Body of pancreas (tissue), 4 donors: Measurements from ENCODE around the gene IGSF23. TPM values are rescaled to one million over a fixed set of nuclear protein-coding genes. Genes with fewer than 3 reads are reported as not detected.
"Not testable (repeated sequence)": the region's sequence is repeated elsewhere in the genome, so short reads cannot be mapped to it uniquely, and the experiment has no call there.

Source experiments
- ATAC-seq: fragments of 150-250 bp; one replicate; pipeline ENCODE4 v1.9.1; 2016
- DNase-seq, 4 donors: peaks; one replicate each; pipeline ENCODE4 v3.0.0-alpha.2; 2019
- H3K27ac ChIP-seq, 4 donors: fragments of 200-600 bp; sonication (generic); 1 replicate in 3 of 4; 2 replicates in 1 of 4; pipeline versions ENCODE4 v1.5.1 to v1.6.1; 2016 to 2019; ENCODE audit warnings: mild to moderate bottlenecking in 1 of 4, mixed read lengths in 1 of 4, moderate library complexity in 1 of 4
- H3K27me3 ChIP-seq, 2 donors: fragments of 200-600 bp; sonication (generic); one replicate each; pipeline ENCODE4 v1.6.0; 2016; ENCODE audit warnings: mild to moderate bottlenecking in 1 of 2
- H3K36me3 ChIP-seq, 2 donors: fragments of 200-600 bp; sonication (generic); replicated peaks in 1 of 2; 2 replicates each; pipeline ENCODE4 v1.5.1; 2016; ENCODE audit warnings: low read depth in 2 of 2; ENCODE audit not compliant: insufficient read depth in 1 of 2
- H3K4me1 ChIP-seq: fragments of 200-600 bp; sonication (generic); one replicate; pipeline ENCODE4 v1.6.0; 2016
- H3K4me3 ChIP-seq, 2 donors: fragments of 200-600 bp; sonication (generic); 1 replicate in 1 of 2; 2 replicates in 1 of 2; pipeline ENCODE4 v1.5.1; 2016 to 2019
- H3K9me3 ChIP-seq, 3 donors: fragments of 200-600 bp; sonication (generic); 1 replicate in 2 of 3; 2 replicates in 1 of 3; pipeline ENCODE4 v1.5.1; 2016
- CTCF ChIP-seq, 7 experiments: fragments of 450-650 bp in 4 of 7; fragments of 200-600 bp in 3 of 7; sonication (generic) in 3 of 7; IDR thresholded peaks; one replicate each; pipeline ENCODE4 v1.5.1; 2016 to 2019; ENCODE audit warnings: antibody characterized with exemption in 7 of 7
- POLR2A ChIP-seq, 3 donors: fragments of 450-650 bp; IDR thresholded peaks; one replicate each; pipeline ENCODE4 v1.6.1; 2016; ENCODE audit warnings: antibody characterized with exemption in 3 of 3, mild to moderate bottlenecking in 2 of 3
- WGBS, 2 donors: methylation state at CpG; one replicate each; pipeline ENCODE4 v1.1.5; 2017; 5-methylcytosine and 5-hydroxymethylcytosine counted together
- intact Hi-C: fragments of 100-400 bp; cut with DNase I; formaldehyde crosslinking; loops from one replicate; pipeline ENCODE4 v1.15.1; 2023
- total RNA-seq, 2 donors: library from RNA; depleted of rRNA; stranded (reverse); fragments of >200 nt; gene quantifications; one replicate each; pipeline ENCODE4 v1.1.0, GENCODE V29; 2016

Gene IGSF23
- total RNA-seq, 2 donors from 2014 or later = 3.1 TPM; not detected in 1

GRCh38 chr19:44585371-44586133 lies 27.8 kb upstream of the IGSF23 start:
- TF ChIP-seq POLR2A (IDR thresholded peaks at IDR 0.05) (no peak), CTCF (IDR thresholded peaks at IDR 0.05) (no peak)
- ATAC-seq = no peak
- intact Hi-C loops = no loop called here
- Histone ChIP-seq H3K27ac (no peak overlapping the region), H3K4me1 (peaks cover 10% of the 10 kb centered on the region), H3K9me3 (no peaks in the 10 kb centered on the region), H3K27me3 (no peaks in the 10 kb centered on the region), H3K36me3 (no peaks in the 10 kb centered on the region), H3K4me3 (no peak overlapping the region)
- no peak for DNase-seq
- 64 to 65% methylated on average over 5 of the region's 5 CpGs for WGBS, 2 donors

- 72 to 93% methylated on average over 2 of the region's 2 CpGs for WGBS, 2 donors
Observed at GRCh38 chr19:44587963-44588770, 25.2 kb upstream of the IGSF23 start.

GRCh38 chr19:44588771-44589112 lies 24.6 kb upstream of the IGSF23 start:
- no peak for TF ChIP-seq POLR2A (IDR thresholded peaks at IDR 0.05)
- no peak for TF ChIP-seq CTCF (IDR thresholded peaks at IDR 0.05)
- Histone ChIP-seq H3K4me3 (no peak overlapping the region), H3K4me1 (peaks cover 26% of the 10 kb centered on the region), H3K27me3 (no peaks in the 10 kb centered on the region), H3K9me3 (no peaks in the 10 kb centered on the region), H3K27ac (peak overlapping the region in 2 of 4 donors; percentile 24 to 45), H3K36me3 (no peaks in the 10 kb centered on the region)
- intact Hi-C loops = no loop called here
- 66 to 74% methylated on average over 3 of the region's 3 CpGs for WGBS, 2 donors
- peak; percentile 16 for ATAC-seq
- no peak for DNase-seq

More at GRCh38 chr19:44587963-44588770, 25.2 kb upstream of the IGSF23 start:
- Histone ChIP-seq H3K4me1 (peaks cover 24% of the 10 kb centered on the region), H3K36me3 (no peaks in the 10 kb centered on the region), H3K4me3 (no peak overlapping the region), H3K9me3 (no peaks in the 10 kb centered on the region), H3K27ac (peak overlapping the region in 2 of 4 donors; percentile 24 to 45), H3K27me3 (no peaks in the 10 kb centered on the region)
- intact Hi-C loops = no loop called here
- TF ChIP-seq POLR2A (IDR thresholded peaks at IDR 0.05) = no peak
- TF ChIP-seq CTCF (IDR thresholded peaks at IDR 0.05) = peak in 3 of 7 experiments; percentile 1 to 21 (median 17)
- DNase-seq = no peak
- no peak for ATAC-seq

- H3K27ac ChIP-seq = no peak overlapping the region
- no peaks in the 10 kb centered on the region for H3K9me3 ChIP-seq
- H3K27me3 ChIP-seq = no peaks in the 10 kb centered on the region
- ATAC-seq = no peak
- TF ChIP-seq POLR2A (IDR thresholded peaks at IDR 0.05) = no peak
- TF ChIP-seq CTCF (IDR thresholded peaks at IDR 0.05) = no peak
- peaks cover 28% of the 10 kb centered on the region for H3K4me1 ChIP-seq
- H3K36me3 ChIP-seq = no peaks in the 10 kb centered on the region
- WGBS, 2 donors = 69 to 73% methylated on average over 9 of the region's 9 CpGs
- intact Hi-C loops = no loop called here
- no peak for DNase-seq
- H3K4me3 ChIP-seq = no peak overlapping the region
Observed at GRCh38 chr19:44590245-44591059, 22.9 kb upstream of the IGSF23 start.

- peak overlapping the region in 1 of 4 donors; percentile 49 for H3K27ac ChIP-seq
- H3K4me3 ChIP-seq, intact Hi-C loops, ATAC-seq, H3K9me3 ChIP-seq, H3K27me3 ChIP-seq, H3K36me3 ChIP-seq, DNase-seq: not testable (repeated sequence)
- H3K4me1 ChIP-seq = peaks cover 30% of the 10 kb centered on the region
- WGBS, 2 donors = 90% methylated on average over 9 of the region's 9 CpGs
Observed at GRCh38 chr19:44591340-44591993, 21.9 kb upstream of the IGSF23 start.
